Measurements from ENCODE around the gene IL17C. TPM values are rescaled to one million over a fixed set of nuclear protein-coding genes. Genes with fewer than 3 reads are reported as not detected.

The IL17C gene
- total RNA-seq, 1 experiment from 2014 or later = 1.9 TPM

GRCh38 chr16:88662843-88663606 lies 24.7 kb downstream of the IL17C start, which contains the start of gene MVD:
MVD (minus strand) TSS chr16:88663091; CDS start chr16:88663080, 11 bp downstream.
- Mint-ChIP-seq H3K36me3 (peaks cover 8% of the 10 kb centered on the region), H3K4me3 (peak within 1 kb of the TSS; percentile 83), H3K27ac (peak within 1 kb of the TSS; percentile 93), H3K27me3 (ENCODE audit: low read depth) (no peaks in the 10 kb centered on the region; the same call in 1 of the 2 replicates), H3K9me3 (no peaks in the 10 kb centered on the region), H3K4me1 (peaks cover 19% of the 10 kb centered on the region)
- ChIA-PET CTCF (interaction anchor here (0.5 to 2.6 kb wide), 9 partner anchors 9 to 121 kb away, joined by 3 to 25 read pairs (median 4); no protein-coding TSS in a partner anchor), POLR2A (interaction anchor here (0.8 to 1.3 kb wide), 3 partner anchors 8 to 42 kb away, joined by 3 to 4 read pairs (median 3); no protein-coding TSS in a partner anchor)
- DNase-seq (ENCODE audit: low spot score) (peak; percentile 98), ATAC-seq (peak; percentile 97)
- TF ChIP-seq, protein P1, sequence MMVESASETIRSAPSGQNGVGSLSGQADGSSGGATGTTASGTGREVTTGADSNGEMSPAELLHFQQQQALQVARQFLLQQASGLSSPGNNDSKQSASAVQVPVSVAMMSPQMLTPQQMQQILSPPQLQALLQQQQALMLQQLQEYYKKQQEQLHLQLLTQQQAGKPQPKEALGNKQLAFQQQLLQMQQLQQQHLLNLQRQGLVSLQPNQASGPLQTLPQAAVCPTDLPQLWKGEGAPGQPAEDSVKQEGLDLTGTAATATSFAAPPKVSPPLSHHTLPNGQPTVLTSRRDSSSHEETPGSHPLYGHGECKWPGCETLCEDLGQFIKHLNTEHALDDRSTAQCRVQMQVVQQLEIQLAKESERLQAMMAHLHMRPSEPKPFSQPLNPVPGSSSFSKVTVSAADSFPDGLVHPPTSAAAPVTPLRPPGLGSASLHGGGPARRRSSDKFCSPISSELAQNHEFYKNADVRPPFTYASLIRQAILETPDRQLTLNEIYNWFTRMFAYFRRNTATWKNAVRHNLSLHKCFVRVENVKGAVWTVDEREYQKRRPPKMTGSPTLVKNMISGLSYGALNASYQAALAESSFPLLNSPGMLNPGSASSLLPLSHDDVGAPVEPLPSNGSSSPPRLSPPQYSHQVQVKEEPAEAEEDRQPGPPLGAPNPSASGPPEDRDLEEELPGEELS (CRISPR knock-in tag; IDR thresholded peaks at IDR 0.05) = peak; percentile 48; the same call in 1 of the 2 replicates
- TF ChIP-seq FOXK1 (CRISPR knock-in tag; IDR thresholded peaks at IDR 0.05) (peak; percentile 90), ZNF396 (CRISPR knock-in tag; IDR thresholded peaks at IDR 0.05; ENCODE audit: borderline replicate concordance) (no peak), NR2C2 (CRISPR knock-in tag; IDR thresholded peaks at IDR 0.05) (no peak), TCF7 (CRISPR knock-in tag; IDR thresholded peaks at IDR 0.05; ENCODE audit: low read depth) (0 out of 2 replicates have a peak, but pooled peaks have one; percentile 24), TEAD1 (CRISPR knock-in tag; IDR thresholded peaks at IDR 0.05) (no peak; the same call in 1 of the 2 replicates), NR1H2 (CRISPR knock-in tag; IDR thresholded peaks at IDR 0.05) (no peak), E2F4 (CRISPR knock-in tag; IDR thresholded peaks at IDR 0.05; ENCODE audit: borderline replicate concordance, low read depth) (no peak), ZNF423 (CRISPR knock-in tag; IDR thresholded peaks at IDR 0.05) (no peak), ZNF232 (CRISPR knock-in tag; IDR thresholded peaks at IDR 0.05) (peak; percentile 81), PRDM15 (CRISPR knock-in tag; IDR thresholded peaks at IDR 0.05) (no peak), PRRX2 (CRISPR knock-in tag; IDR thresholded peaks at IDR 0.05) (no peak), ZNF317 (CRISPR knock-in tag; IDR thresholded peaks at IDR 0.05; ENCODE audit: borderline replicate concordance, low read depth) (no peak), ETV6 (CRISPR knock-in tag; IDR thresholded peaks at IDR 0.05) (peak; percentile 59), SMAD3 (CRISPR knock-in tag; IDR thresholded peaks at IDR 0.05; ENCODE audit: borderline replicate concordance) (peak; percentile 69; the same call in 1 of the 2 replicates), NFYB (CRISPR knock-in tag; conservative IDR thresholded peaks at IDR 0.05; ENCODE audit: low read depth) (peak; percentile 99), ATF3 (CRISPR knock-in tag; conservative IDR thresholded peaks at IDR 0.05) (no peak), KAT7 (CRISPR knock-in tag; IDR thresholded peaks at IDR 0.05; ENCODE audit: borderline replicate concordance) (no peak), ATF1 (CRISPR knock-in tag; IDR thresholded peaks at IDR 0.05) (no peak), CREM (CRISPR knock-in tag; IDR thresholded peaks at IDR 0.05) (peak; percentile 92)
- TF ChIP-seq, protein P2, sequence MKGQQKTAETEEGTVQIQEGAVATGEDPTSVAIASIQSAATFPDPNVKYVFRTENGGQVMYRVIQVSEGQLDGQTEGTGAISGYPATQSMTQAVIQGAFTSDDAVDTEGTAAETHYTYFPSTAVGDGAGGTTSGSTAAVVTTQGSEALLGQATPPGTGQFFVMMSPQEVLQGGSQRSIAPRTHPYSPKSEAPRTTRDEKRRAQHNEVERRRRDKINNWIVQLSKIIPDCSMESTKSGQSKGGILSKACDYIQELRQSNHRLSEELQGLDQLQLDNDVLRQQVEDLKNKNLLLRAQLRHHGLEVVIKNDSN (CRISPR knock-in tag; IDR thresholded peaks at IDR 0.05) = peak; percentile 38; the same call in 1 of the 2 replicates
- TF ChIP-seq, protein P3, sequence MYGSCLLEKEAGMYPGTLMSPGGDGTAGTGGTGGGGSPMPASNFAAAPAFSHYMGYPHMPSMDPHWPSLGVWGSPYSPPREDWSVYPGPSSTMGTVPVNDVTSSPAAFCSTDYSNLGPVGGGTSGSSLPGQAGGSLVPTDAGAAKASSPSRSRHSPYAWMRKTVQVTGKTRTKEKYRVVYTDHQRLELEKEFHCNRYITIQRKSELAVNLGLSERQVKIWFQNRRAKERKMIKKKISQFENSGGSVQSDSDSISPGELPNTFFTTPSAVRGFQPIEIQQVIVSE (CRISPR knock-in tag; IDR thresholded peaks at IDR 0.05; ENCODE audit: borderline replicate concordance) = no peak
- TF ChIP-seq, protein P4, sequence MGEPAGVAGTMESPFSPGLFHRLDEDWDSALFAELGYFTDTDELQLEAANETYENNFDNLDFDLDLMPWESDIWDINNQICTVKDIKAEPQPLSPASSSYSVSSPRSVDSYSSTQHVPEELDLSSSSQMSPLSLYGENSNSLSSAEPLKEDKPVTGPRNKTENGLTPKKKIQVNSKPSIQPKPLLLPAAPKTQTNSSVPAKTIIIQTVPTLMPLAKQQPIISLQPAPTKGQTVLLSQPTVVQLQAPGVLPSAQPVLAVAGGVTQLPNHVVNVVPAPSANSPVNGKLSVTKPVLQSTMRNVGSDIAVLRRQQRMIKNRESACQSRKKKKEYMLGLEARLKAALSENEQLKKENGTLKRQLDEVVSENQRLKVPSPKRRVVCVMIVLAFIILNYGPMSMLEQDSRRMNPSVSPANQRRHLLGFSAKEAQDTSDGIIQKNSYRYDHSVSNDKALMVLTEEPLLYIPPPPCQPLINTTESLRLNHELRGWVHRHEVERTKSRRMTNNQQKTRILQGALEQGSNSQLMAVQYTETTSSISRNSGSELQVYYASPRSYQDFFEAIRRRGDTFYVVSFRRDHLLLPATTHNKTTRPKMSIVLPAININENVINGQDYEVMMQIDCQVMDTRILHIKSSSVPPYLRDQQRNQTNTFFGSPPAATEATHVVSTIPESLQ (CRISPR knock-in tag; IDR thresholded peaks at IDR 0.05) = no peak
- TF ChIP-seq, protein P5, sequence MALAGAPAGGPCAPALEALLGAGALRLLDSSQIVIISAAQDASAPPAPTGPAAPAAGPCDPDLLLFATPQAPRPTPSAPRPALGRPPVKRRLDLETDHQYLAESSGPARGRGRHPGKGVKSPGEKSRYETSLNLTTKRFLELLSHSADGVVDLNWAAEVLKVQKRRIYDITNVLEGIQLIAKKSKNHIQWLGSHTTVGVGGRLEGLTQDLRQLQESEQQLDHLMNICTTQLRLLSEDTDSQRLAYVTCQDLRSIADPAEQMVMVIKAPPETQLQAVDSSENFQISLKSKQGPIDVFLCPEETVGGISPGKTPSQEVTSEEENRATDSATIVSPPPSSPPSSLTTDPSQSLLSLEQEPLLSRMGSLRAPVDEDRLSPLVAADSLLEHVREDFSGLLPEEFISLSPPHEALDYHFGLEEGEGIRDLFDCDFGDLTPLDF (CRISPR knock-in tag; IDR thresholded peaks at IDR 0.05) = no peak
